GM19240 (cell line): Measurements from ENCODE around the gene MAP4.

Experiments
- DNase-seq: peaks from one replicate; pipeline ENCODE4 v3.0.0; 2011; ENCODE audit warnings: low spot score; ENCODE audit not compliant: insufficient read length

The MAP4 gene

DNA sequence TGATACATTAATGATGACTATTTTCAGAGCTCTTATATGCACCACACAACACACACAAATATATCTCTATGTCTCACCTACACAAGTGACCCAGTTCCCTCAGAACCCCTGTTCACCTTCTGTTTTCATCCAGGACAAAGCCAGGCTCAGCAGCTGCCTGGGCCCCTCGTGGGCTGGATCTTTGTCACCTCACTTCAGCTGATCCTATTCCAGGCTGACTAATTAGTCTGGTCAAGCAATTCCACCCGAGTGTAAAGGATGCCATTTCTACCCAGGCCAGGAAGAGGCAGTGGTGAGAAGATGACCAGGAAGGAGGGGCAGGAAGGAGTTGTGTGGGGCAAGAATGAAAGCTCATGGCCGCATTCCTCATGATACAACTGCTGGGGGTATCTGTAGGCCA lies 151.0 kb downstream of the MAP4 start:
- DNase-seq: no peak

DNA sequence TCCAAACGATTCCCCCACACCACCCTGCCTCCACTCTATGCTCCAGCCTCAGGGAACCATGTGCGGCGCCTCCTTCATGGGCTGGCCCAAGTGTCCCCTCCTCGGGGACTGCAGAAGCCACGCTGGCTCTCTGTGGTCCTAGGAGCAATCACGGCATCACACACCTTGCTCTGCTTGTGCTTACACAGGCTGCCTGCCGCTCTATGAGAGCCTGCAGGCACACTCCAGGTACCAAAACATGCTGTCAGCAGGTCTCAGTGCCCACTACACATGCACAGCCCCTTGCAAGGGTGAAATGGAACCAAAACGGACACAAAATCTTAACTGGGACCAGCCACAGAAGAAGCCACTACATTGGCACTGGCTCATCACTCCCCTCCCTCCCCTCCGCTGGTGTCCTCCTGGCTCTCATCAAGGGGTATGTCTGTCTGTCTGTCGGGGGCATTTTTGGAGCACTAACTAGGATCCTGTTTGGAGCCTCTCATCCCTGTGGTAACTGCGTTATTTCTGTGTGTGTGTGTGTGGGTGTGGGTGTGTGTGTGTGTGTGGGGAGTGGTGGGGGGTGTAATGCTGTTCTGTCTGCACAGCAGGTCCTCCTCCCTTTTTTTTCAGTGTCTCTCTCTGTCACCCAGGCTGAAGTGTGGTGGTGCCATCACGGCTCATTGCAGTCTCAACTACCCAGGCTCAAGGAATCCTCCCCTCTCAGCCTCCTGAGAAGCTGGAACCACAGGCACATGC lies 152.7 kb downstream of the MAP4 start:
- no peak for DNase-seq

DNA sequence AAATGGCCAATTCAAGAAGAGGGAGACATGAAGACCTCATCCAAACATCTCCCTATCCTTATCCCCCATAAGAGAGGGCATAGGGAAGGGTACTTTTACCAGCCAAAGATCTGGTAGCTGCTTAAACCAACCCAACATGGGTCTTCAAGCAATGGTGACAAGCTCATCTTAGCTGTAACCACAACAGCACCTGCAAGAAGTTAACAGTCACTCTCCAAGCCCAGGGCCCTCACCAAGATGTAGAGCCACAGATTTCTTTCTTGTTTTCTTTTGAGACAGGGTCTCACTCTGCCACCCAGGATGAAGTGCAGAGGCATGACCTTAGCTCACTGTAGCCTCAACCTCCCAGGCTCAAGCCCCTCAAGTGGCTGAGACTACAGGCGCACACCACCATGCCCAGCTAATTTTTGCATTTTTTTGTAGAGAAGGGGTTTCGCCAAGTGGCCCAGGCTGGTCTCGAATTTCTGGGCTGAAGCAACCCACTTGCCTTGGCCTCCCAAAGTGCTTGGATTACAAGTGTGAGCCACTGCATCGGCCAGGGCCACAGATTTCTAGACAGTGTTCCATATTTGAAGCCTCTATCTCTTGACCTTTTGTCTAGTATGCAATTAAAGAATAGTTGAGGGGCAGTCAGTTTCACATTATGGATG lies 156.1 kb downstream of the MAP4 start:
- DNase-seq: no peak

DNA sequence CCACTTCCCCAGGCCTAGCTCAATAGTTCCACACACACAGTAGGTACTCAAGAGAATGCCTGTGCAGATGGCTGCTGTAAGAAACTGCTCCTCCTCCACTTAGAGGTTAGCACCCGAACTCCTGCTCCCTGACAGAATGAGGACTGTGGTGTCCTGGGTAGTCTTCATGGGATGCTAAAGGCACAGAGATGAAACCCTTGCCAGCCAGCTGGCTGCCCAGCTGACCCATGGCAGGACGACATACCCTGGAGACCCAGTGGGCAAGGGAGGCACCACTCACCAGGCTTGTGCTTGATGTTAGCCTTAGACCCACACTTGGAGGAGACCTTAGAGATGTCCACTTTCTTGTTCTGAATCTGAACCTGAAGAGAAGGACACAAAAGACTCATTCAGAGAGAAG lies 159.1 kb downstream of the MAP4 start:
- DNase-seq: no peak

DNA sequence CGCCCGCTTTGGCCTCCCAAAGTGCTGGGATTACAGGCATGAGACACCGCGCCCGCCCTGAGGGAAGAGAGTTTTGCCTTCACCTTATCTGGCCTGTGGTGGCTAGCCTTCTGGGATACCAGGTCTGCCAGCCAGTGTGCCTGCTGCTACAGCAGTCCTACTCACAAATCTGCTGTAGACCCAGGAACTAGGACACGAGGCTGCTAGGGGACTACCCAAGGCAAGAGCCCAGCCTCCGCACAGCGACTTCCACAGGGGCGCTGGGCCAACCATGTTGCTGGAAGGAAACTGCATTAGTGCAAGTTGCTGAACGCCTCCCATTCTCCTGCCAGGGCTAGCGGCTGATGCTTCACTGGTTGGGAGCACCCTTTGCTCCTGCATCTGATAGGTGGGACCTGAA lies 159.5 kb downstream of the MAP4 start:
- DNase-seq: no peak

DNA sequence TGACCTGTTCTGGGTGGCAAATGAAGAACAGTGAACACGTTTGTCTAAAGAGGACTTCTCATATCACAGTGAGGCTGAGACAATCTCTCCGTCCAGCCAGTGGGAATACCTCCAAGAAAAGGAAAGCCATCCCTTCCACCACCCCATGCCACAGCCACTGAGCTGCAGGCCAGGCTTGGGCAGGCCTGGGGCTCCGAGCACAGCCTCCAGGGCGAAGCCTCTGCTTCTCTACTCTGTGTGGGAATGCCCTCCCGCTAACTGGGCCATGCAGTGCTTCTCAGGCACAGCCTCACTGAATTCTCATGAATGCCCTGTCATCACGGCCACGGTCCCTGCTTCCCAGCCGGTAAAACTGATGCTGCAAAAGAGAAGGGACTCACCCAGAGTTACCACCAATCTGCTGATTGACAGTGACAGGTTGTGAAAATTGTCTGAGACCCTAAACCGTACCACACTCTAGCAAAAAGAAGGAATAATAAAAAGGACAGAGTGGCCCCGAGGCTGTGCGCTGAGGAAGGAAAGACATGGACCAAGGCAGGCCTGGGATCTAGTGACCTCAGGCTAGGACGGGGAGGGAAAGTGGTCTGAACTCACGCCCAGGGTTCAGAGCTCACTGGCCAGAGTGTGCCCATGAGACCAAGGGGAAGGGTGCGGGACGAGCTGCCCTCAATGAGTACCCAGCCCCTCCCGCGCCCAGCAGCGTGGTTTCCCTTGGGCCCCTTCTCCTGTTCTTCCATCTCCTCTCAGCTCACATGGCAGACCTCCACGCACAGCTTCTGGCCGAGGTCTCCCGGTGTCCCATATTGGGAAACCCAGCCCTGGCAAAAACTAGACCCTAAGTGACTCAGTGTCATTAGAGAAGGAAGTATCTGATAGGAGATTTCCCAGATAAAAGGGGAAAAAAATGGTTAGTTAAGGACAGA lies 160.5 kb downstream of the MAP4 start:
- no peak for DNase-seq

DNA sequence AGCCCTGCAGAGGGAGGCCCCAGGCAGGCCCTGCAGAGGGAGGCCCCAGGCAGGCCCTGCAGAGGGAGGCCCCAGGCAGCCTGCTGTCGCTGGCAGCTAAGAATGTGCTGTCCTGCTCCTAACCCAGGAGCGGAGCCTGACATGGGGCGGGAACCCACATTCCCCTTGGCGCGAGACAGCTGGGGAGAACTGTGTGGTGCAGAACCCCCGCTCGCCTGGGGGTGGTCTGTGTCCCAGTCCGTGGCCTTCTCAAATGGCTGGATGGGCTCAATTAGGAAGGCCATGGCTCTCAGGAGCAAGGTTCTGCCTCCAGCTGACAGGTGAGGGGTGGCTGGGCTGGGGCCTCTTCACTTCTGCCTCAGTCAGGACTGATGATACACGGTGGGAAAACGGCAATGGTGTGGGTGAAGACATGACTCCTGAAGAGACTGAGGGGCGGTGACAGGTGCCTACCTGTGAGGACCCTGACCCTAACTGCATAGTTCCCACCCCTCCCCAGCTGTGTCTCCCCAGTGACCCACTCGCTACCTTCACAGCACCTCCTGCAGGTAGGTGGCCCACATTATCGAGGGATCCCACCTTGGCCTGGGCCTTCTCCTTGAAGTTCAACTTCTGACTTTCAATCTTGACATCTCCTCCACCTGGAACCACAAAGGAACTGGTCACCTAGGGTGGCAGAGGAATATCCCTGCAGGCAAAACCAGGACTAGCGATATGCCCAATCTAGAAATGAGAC lies 161.3 kb downstream of the MAP4 start:
- no peak for DNase-seq

DNA sequence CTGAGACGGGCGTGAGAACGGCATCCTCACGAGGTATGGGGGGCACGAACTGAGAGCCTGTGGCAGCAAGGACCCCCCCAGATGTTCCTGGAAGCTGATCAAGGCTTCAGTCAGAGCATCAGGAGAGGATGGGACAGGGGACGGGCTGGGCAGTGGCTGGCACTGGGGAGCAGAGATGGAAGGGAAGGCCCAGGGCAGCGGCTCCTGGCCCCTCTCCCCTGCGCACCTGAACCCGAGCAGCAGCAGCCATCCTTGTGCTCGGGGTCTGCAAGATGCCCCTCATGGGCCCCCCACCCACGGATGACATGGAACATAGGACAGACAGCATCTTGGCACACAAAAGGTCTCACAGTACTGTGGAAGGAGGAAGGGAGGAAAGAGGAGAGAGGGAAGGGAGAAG lies 161.9 kb downstream of the MAP4 start:
- no peak for DNase-seq

DNA sequence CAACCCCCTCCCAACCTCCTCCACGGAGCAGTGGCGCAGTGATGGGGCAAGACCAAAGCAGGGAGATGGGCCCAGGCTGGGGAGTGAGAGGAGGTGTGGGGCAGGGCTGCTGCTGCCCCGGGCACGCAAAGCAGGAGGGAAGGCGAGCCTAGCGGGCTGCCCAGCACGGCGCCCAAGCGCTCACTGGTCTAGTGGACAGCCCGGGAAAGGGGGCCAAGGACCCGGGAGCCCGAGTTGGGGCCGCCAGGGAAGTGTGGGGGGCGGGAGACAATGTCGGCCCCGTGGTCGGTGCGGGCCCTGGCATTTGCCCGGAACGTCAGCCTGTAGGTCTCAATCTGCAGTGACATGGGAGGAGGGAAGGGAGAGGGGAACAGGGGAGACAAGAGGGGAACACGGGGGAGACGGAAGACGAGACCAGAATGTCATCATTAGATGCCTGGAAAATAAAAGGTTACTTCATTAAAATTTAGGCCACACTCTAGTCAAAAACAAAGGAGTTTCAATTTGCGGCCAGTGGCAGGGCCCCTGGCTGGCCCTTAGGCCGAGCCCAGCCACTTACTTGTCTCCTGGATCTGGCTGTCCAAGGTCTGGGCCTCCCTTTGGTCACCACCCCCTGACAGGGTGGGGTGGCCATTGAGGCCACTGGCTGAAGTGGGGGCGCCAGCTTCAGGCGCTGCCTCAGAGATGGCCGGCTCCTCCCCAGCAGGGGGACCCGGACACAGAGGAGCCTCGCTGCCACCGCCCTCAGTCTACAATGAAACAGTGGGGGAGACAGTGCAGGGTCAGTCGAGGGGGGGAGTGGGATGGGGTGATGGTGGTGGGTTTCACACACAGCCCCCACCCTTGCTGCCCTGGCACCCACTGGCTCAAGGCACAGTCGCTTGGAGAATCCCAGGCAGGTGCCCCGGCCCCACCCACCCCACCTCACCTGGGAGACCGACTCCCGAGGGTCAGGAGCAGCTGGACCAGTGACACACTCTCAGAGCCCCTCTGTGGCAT lies 163.3 kb downstream of the MAP4 start:
- DNase-seq: no peak

DNA sequence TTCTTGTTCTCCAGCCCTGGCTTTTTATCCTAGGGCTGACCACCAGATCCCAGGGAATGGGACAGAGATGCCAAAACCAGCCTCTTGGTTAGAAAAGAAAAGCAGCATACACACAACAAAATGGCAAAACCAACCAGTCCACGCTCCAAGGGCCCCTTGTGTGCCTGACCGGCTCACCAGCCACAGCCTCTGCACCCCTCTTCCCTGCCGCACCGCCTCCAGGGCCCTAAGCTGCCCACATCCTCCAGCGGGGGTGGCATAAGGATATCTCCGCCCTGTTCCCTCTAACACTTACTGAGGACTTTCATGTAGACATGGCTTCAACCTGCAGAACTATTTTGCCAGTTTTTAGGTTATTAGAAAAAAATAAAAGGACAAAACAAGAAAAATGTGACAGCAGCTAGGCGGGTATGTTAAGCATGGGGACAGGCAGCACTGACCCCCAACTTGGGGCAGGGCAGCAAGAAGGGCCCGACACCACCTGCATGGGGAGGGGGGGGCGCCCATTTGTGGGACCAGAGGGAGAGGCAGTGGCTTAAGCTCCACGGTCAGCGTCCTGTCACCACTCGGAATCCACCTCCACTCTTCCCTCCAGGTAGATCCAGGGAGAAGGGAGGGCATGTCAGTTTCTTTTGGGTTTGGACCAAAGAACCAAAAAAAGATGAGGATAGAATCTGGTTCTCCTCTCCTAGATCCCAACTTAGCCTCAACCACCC lies 164.2 kb downstream of the MAP4 start:
- DNase-seq: no peak

DNA sequence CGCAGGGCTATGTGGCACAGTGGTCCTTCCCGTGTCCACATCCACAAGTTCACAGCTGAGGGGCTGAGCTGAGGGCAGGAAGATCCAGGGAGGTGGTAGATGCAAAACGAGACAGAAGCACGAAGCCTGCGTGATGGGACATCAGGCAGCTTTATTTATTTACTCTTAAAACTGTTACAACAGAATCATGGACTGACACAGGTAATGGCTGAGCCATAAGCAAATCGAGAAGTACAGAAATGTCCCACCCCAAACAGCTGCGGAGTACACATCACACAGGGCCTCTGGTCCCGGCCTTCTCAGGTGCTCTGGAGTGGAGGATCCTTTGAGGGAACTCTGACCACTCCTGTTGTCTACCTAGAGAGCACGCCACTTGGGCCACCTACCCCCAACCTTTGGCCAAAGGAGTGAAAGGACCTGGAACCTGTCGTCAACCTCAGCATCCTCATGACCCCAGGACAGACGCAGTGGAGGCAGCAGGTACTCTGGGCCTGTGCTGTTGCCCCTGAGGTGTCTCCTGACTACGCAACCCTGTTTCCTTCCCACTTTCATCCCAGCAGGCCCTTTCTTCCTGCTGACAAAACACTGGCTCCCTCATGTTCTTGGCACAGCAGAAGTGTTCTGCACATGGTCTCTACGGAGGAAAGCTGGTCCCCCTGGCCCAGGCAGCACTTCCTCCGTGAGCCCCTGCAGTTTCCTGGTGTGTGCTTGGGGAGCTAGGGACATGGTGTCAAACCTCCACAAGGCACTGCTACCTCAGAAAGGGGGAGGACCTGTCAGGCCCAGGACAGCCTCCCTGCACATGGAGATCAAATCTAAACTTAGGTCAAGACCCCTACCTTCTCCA lies 165.4 kb downstream of the MAP4 start:
- DNase-seq: no peak

DNA sequence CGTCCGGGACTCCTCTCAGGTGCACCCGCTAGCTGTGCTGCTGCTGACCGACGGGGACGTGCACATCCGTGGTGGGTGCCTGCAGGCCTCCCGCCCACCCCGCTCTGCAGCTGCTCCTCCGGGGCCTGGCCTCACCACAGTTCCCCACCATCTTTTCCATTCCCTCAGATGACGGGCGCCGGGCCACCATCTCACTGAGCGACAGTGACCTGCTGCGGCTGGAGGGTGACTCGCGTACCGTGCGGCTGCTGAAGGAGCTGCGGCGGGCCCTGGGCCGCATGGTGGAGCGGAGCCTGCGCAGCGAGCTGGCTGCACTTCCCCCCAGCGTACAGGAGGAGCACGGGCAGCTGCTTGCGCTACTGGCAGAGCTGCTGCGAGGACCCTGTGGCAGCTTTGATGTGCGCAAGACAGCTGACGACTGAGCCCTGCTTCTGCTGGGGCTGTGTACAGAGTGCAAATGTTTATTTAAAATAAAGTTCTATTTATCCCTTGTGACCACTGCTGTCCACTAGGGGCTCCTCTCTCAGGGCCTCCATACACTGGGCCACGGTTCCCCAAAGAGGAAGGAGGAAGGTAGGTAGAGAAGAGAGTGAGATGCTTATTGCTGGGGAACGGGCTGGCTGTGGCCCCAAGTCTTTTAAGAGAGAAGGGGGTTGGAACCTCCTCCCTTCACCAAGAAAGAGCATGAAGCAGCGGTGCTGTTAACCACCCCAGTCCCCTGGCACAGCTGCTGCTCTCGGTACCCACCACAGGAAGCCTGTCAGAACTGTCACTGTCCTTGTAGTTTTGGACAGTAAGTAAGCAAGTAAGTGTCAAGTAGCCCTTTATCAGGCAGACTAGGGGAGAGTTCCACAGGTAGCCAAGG lies 166.3 kb downstream of the MAP4 start:
- no peak for DNase-seq

DNA sequence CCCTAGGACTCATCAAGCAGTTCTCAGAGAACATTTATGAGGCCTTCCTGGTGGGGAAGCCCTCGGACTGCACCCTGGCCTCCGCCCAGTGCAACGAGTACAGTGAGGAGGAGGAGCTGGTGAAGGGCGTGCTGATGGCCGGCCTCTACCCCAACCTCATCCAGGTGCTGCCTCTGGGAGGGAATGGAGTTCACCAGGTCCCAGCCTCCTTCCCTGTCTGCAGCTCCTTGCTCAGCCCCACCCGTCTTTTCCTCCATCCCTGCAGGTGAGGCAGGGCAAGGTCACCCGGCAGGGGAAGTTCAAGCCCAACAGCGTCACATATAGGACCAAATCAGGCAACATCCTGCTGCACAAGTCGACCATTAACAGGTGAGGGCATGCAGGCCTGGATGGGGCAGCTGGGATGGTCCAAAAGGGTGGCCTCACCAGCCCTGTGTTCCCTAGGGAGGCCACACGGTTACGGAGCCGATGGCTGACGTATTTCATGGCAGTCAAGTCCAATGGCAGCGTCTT lies 167.0 kb downstream of the MAP4 start:
- DNase-seq: no peak

DNA sequence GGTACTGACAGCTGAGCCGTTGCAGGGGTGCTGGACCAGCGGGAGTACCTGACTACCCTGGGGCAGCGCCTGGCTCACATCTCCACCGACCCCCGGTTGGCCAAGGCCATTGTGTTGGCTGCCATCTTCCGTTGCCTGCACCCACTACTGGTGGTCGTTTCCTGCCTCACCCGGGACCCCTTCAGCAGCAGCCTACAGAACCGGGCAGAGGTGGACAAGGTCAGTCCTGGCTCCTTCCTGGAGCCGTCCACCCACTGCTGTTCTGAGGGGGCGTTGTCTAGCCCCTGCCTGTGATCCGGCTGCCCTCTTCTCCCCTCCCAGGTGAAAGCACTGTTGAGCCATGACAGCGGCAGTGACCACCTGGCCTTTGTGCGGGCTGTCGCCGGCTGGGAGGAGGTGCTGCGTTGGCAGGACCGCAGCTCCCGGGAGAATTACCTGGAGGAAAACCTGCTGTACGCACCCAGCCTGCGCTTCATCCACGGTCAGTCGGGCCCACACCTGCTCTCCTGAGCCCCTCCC lies 167.6 kb downstream of the MAP4 start:
- no peak for DNase-seq

DNA sequence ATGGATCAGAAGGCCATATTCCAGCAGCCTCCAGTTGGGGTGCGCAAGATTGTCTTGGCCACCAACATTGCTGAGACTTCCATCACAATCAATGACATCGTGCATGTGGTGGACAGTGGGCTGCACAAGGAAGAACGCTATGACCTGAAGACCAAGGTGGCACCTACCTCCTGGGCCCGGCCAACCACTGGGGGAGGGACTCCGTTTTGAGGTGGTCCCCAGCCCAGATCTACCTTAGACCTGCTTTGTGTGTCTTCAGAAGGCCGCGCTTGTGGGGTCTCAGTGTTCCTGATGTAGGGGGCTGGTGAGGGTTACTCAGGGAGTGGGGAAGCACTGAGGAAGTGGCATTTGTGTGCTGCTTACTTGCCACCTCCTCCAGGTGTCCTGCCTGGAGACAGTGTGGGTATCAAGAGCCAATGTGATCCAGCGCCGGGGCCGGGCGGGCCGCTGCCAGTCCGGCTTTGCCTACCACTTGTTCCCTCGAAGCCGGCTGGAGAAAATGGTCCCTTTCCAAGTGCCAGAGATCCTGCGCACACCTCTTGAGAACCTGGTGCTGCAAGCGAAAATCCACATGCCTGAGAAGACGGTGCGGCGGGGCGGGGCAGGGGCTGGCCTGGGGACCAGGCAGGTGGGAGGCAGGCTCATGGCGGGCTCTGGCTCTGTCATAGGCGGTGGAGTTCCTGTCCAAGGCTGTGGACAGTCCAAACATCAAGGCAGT lies 168.3 kb downstream of the MAP4 start:
- no peak for DNase-seq

DNA sequence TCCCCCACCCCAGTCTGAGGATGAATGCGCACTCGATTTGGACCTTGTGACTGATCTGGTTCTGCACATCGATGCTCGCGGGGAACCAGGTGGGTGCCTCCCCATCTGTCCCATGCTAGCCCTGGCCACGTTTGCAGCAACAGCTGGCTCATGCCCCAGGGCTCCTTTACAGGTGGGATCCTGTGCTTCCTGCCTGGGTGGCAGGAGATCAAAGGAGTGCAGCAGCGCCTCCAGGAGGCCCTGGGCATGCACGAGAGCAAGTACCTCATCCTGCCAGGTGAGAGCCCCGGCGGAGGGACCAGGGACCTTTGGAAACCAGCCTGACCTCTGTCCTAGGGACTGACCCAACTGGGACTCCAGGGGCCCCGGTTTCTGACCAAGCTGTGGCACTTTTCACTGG lies 169.0 kb downstream of the MAP4 start:
- DNase-seq: no peak

DNA sequence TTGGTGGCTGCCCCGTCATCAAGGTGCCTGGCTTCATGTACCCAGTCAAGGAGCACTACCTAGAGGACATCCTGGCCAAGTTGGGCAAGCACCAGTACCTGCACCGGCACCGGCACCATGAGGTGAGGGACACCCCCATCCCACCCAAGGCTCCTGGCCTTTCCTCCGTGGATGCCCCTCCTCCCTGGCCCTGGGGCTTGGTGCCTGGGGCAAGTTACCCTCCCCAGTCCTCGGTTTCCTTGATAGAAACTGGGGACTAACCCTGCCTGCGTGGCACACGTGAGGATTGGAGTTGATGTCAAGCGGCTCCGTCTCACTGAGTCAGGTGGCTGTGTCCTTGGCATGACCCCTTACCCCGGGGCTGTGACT lies 169.4 kb downstream of the MAP4 start:
- no peak for DNase-seq
